GM18907 (cell line): Measurements from ENCODE around the gene NRCAM.

ENCODE experiments used
- ATAC-seq: cut with Tn5 transposase; IDR thresholded peaks from one replicate; pipeline ENCODE4 v1.9.1; 2021; ENCODE audit warnings: mild to moderate bottlenecking, moderate library complexity; ENCODE audit not compliant: unreplicated experiment

NRCAM gene

GRCh38 chr7:108167460-108167859, 288.8 kb downstream of the NRCAM start:
- no peak for ATAC-seq

GRCh38 chr7:108166687-108167086, 289.5 kb downstream of the NRCAM start:
- no peak for ATAC-seq

GRCh38 chr7:108165723-108166122, 290.5 kb downstream of the NRCAM start:
- no peak for ATAC-seq

- no peak for ATAC-seq
Observed at GRCh38 chr7:108164946-108165345, 291.3 kb downstream of the NRCAM start.

- ATAC-seq = no peak
Observed at GRCh38 chr7:108164342-108164741, 291.9 kb downstream of the NRCAM start.

GRCh38 chr7:108158776-108159175, 297.5 kb downstream of the NRCAM start:
- ATAC-seq = no peak

GRCh38 chr7:108157606-108158335, 298.5 kb downstream of the NRCAM start:
- no peak for ATAC-seq

GRCh38 chr7:108156897-108157605, 299.2 kb downstream of the NRCAM start:
- ATAC-seq = no peak

- ATAC-seq = no peak
Observed at GRCh38 chr7:108152198-108152597, 304.0 kb downstream of the NRCAM start.

- no peak for ATAC-seq
Observed at GRCh38 chr7:108149908-108150307, 306.3 kb downstream of the NRCAM start.

- no peak for ATAC-seq
Observed at GRCh38 chr7:108149119-108149518, 307.1 kb downstream of the NRCAM start.

- ATAC-seq = no peak
Observed at GRCh38 chr7:108147031-108147563, 309.1 kb downstream of the NRCAM start.

- peak; percentile 52 for ATAC-seq
Observed at GRCh38 chr7:108146070-108146842, 310.0 kb downstream of the NRCAM start.

GRCh38 chr7:108145401-108145800, 310.8 kb downstream of the NRCAM start:
- ATAC-seq = no peak

GRCh38 chr7:108144931-108145330, 311.3 kb downstream of the NRCAM start:
- ATAC-seq = no peak

- ATAC-seq = no peak
Observed at GRCh38 chr7:108143658-108144420, 312.4 kb downstream of the NRCAM start.

- ATAC-seq = no peak
Observed at GRCh38 chr7:108142675-108143259, 313.5 kb downstream of the NRCAM start.

GRCh38 chr7:108142180-108142579, 314.1 kb downstream of the NRCAM start:
- ATAC-seq = no peak

GRCh38 chr7:108140671-108141070, 315.6 kb downstream of the NRCAM start:
- no peak for ATAC-seq

- no peak for ATAC-seq
Observed at GRCh38 chr7:108138911-108139310, 317.3 kb downstream of the NRCAM start.
